ENCODE data around the gene MEGF8. TPM values are rescaled to one million over a fixed set of nuclear protein-coding genes. Genes with fewer than 3 reads are reported as not detected.

MEGF8 gene
- total and polyA plus RNA-seq, 12 donors, result 7.2 to 51.9 (median 29.7) TPM

DNA sequence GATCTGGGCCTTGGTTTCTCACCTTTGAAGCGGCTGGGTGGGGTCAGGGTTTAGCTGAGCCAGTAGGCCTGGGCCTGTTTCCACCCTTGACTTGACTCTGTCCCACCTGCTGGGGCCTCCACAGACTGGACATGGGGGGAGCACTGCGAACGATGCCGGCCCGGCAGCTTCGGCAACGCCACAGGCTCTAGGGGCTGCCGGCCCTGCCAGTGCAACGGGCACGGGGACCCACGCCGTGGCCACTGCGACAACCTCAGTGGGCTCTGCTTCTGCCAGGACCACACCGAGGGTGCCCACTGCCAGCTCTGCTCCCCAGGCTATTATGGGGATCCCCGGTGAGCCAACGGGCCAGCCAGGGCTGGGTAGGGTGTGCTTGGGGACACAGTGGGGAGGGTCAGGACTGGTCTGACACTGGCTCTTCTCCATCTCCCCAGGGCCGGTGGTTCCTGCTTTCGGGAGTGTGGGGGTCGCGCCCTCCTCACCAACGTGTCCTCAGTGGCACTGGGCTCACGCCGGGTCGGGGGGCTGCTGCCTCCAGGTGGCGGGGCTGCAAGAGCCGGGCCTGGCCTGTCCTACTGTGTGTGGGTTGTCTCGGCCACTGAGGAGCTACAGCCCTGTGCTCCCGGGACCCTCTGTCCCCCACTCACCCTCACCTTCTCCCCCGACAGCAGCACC is 28.0 kb downstream of the MEGF8 start:
- intact Hi-C loops (cut with DNase I), result no loop called here
- TF ChIP-seq CTCF (IDR thresholded peaks at IDR 0.05) (no peak), POLR2A (IDR thresholded peaks at IDR 0.05) (no peak)
- H3K27ac ChIP-seq, result no peak overlapping the region
- H3K9me3 ChIP-seq (replicated peaks in 1 of 3), result no peaks in the 10 kb centered on the region
- no peaks in the 10 kb centered on the region for H3K27me3 ChIP-seq
- WGBS, 4 donors, result 93 to 95% (median 95%) methylated on average over 2 to 29 of the region's 29 CpGs
- peaks cover 0 to 42% of the 10 kb centered on the region in 2 donors for H3K36me3 ChIP-seq (replicated peaks in 1 of 2)
- H3K4me1 ChIP-seq (replicated peaks in 1 of 2), result no peaks in the 10 kb centered on the region
- no peak overlapping the region for H3K4me3 ChIP-seq
- DNase-seq, result no peak

- TF ChIP-seq POLR2A (IDR thresholded peaks at IDR 0.05) (no peak), CTCF (IDR thresholded peaks at IDR 0.05) (no peak)
- H3K36me3 ChIP-seq (replicated peaks in 1 of 2), result peaks cover 0 to 42% of the 10 kb centered on the region in 2 donors
- no peak for DNase-seq
- intact Hi-C loops (cut with DNase I), result no loop called here
- no peak overlapping the region for H3K27ac ChIP-seq
- no peaks in the 10 kb centered on the region for H3K9me3 ChIP-seq (replicated peaks in 1 of 3)
- H3K4me1 ChIP-seq (replicated peaks in 1 of 2), result no peaks in the 10 kb centered on the region
- 83 to 97% (median 95%) methylated on average over 1 to 12 of the region's 12 CpGs for WGBS, 4 donors
- no peaks in the 10 kb centered on the region for H3K27me3 ChIP-seq
- no peak overlapping the region for H3K4me3 ChIP-seq
These were observed 30.5 kb downstream of the MEGF8 start for GRCh38 chr19:42355896-42356295.

- no peak overlapping the region for H3K4me3 ChIP-seq
- peaks cover 0 to 37% of the 10 kb centered on the region in 2 donors for H3K36me3 ChIP-seq (replicated peaks in 1 of 2)
- 94 to 98% (median 96%) methylated on average over 12 to 15 of the region's 15 CpGs for WGBS, 4 donors
- no peaks in the 10 kb centered on the region for H3K4me1 ChIP-seq (replicated peaks in 1 of 2)
- TF ChIP-seq POLR2A (IDR thresholded peaks at IDR 0.05), result no peak
- no peak for TF ChIP-seq CTCF (IDR thresholded peaks at IDR 0.05)
- no peaks in the 10 kb centered on the region for H3K27me3 ChIP-seq
- DNase-seq, result no peak
- H3K27ac ChIP-seq, result no peak overlapping the region
- intact Hi-C loops (cut with DNase I), result no loop called here
- H3K9me3 ChIP-seq (replicated peaks in 1 of 3), result no peaks in the 10 kb centered on the region
These were observed 31.3 kb downstream of the MEGF8 start for GRCh38 chr19:42356686-42357085.

GRCh38 chr19:42357290-42357689 is 31.9 kb downstream of the MEGF8 start:
- no peaks in the 10 kb centered on the region for H3K4me1 ChIP-seq (replicated peaks in 1 of 2)
- no peak for DNase-seq
- intact Hi-C loops (cut with DNase I), result no loop called here
- 82 to 94% (median 91%) methylated on average over 8 to 12 of the region's 12 CpGs for WGBS, 4 donors
- no peaks in the 10 kb centered on the region for H3K9me3 ChIP-seq (replicated peaks in 1 of 3)
- no peak overlapping the region for H3K4me3 ChIP-seq
- H3K36me3 ChIP-seq (replicated peaks in 1 of 2), result peaks cover 0 to 33% of the 10 kb centered on the region in 2 donors
- TF ChIP-seq CTCF (IDR thresholded peaks at IDR 0.05) (no peak), POLR2A (IDR thresholded peaks at IDR 0.05) (no peak)
- H3K27me3 ChIP-seq, result no peaks in the 10 kb centered on the region
- H3K27ac ChIP-seq, result no peak overlapping the region
